Activated CD4-positive, alpha-beta T cell treated with anti-CD3 and anti-CD28 coated beads for 36 hours (primary cell): ENCODE measurements around the gene ZNF416. TPM values are rescaled to one million over a fixed set of nuclear protein-coding genes. Genes with fewer than 3 reads are reported as not detected.

ENCODE experiments used
- ATAC-seq: fragments of 200-7000 bp; cut with Tn5 transposase; one replicate; pipeline ENCODE4 v1.10.0; 2021; ENCODE audit warnings: mild to moderate bottlenecking, moderate library complexity
- CTCF ChIA-PET: fragments of 350-600 bp; sonication (Branson Sonifier 250); formaldehyde crosslinking; loops from one replicate; lab custom pipeline; 2021; ENCODE audit warnings: antibody characterized with exemption; lab: Charles Lee
- POLR2A ChIA-PET: fragments of 350-600 bp; sonication (Branson Sonifier 250); formaldehyde crosslinking; loops from one replicate; lab custom pipeline; 2021; ENCODE audit warnings: antibody characterized with exemption, inconsistent platforms; lab: Charles Lee
- DNase-seq: peaks from one replicate; pipeline ENCODE4 v3.0.0-alpha.2; 2020
- H3K27ac Mint-ChIP-seq: one replicate; pipeline ENCODE4 v1.8.0; 2021; ENCODE audit warnings: mixed read lengths
- H3K27me3 Mint-ChIP-seq: one replicate; pipeline ENCODE4 v1.8.0; 2021; ENCODE audit warnings: mixed read lengths
- H3K36me3 Mint-ChIP-seq: one replicate; pipeline ENCODE4 v1.8.0; 2021; ENCODE audit warnings: low read depth, mixed read lengths
- H3K4me1 Mint-ChIP-seq: one replicate; pipeline ENCODE4 v1.8.0; 2021; ENCODE audit warnings: mixed read lengths
- H3K4me3 Mint-ChIP-seq: one replicate; pipeline ENCODE4 v1.8.0; 2021; ENCODE audit warnings: mild to moderate bottlenecking, moderate library complexity, mixed read lengths
- H3K9me3 Mint-ChIP-seq: one replicate; pipeline ENCODE4 v1.8.0; 2021; ENCODE audit warnings: low read depth, mixed read lengths
- intact Hi-C, 2 experiments: fragments of 100-400 bp; cut with DNase I in 1 of 2; cut with micrococcal nuclease in 1 of 2; formaldehyde crosslinking; loops; one replicate each; pipeline versions ENCODE4 v1.14.2 to v1.15.1; 2022 to 2024; cut with DNase I, micrococcal nuclease
- total RNA-seq, 2 experiments: library from RNA; stranded (reverse); gene quantifications; one replicate each; pipeline ENCODE4 v1.2.3, GENCODE V29; 2021

ZNF416 gene
- 1 to 10 TPM; 3.3 to 3.7 TPM for total RNA-seq

DNA sequence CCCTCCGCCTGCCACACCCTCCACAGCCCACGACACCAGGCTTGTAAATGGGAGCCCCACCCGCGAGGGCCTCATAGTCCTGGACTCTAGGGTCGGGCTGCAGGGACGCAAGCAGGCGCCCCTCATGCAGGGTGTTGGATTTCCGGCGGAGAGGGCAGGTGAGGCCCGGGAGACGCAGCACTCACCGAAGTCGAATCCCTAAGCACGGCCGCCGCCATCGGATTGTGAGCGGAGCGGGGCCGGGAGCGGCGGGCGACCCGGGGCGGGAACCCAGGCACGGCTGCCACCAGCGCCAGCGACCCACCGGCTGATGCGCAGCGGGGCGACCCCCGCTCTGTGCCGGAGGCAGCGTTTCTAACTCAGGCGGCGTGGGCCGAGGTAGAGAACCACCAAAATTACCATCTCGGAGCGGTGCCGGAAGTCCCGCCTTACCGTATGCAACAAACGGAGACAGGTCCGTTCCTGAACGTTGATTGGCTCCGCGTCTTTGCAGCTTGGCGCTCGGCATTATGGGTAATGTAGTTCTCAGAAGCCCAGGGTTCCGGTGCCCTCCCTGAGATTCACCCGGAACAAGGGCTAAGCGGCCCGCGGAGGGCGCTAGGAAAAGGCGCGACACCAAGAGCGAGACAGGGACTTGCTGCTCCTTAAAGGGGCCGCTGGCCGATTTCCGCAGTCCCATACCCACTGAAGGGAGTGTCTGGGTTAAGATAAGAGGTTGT is at the start of gene ZNF416:
Gene ZNF416 (minus strand): TSS at position 425 of the 719 bp plus-strand sequence. CDS start 207 bp downstream, at position 218.
- ChIA-PET CTCF (no interaction called here), POLR2A (no interaction called here)
- H3K36me3 Mint-ChIP-seq: peaks cover 50% of the 10 kb centered on the region
- no peaks in the 10 kb centered on the region for H3K27me3 Mint-ChIP-seq
- peak within 1 kb of the TSS; percentile 77 for H3K4me3 Mint-ChIP-seq
- H3K4me1 Mint-ChIP-seq: peaks cover 23% of the 10 kb centered on the region
- DNase-seq (peak; percentile 97), ATAC-seq (peak; percentile 96)
- peak within 1 kb of the TSS; percentile 77 for H3K27ac Mint-ChIP-seq
- H3K9me3 Mint-ChIP-seq: peaks cover 56% of the 10 kb centered on the region
- intact Hi-C loops: loop anchor here (1.0 to 5.0 kb wide), 23 partner anchors 19 to 862 kb away; partner anchors contain the start of genes ZNF134 (in 2 of the 2), ZNF419 (in 2 of the 2), ZNF530 (in 2 of the 2) and ZNF548 (in 2 of the 2)

DNA sequence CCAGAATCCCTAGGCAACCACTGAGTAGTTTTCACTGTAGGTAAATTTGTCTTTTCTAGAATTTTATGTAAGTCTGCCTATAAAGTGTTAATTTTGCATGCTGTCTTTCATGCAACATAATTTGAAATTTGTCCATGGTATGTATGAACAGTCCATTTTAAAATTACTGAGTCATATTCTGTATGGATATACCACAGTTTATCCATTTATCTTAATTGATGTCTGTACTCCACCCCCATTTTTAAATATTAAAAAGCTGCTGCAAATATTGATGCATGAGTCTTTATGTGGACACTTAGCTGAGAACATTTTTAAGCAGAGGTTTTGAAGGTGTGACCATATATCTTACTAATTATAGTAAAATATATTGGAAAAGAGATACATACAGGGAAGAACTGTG is 44.4 kb upstream of the ZNF416 start:
- no peaks in the 10 kb centered on the region for H3K27me3 Mint-ChIP-seq
- H3K9me3 Mint-ChIP-seq: peaks cover 65% of the 10 kb centered on the region
- POLR2A ChIA-PET: no interaction called here

DNA sequence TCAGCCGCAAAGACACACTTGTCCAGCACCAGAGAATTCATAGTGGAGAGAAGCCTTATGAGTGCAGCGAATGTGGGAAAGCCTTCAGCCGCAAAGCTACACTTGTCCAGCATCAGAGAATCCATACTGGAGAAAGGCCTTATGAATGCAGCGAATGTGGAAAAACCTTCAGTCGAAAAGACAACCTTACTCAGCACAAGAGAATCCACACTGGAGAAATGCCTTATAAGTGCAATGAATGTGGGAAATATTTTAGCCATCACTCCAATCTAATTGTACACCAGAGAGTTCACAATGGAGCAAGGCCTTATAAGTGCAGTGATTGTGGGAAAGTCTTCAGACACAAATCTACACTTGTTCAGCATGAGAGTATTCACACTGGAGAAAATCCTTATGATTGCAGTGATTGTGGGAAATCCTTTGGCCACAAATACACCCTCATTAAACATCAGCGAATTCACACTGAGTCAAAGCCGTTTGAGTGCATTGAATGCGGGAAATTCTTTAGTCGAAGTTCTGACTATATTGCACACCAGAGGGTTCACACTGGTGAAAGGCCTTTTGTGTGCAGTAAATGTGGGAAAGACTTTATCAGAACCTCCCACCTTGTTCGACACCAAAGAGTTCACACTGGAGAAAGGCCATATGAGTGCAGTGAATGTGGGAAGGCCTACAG is 42.1 kb upstream of the ZNF416 start:
- CTCF ChIA-PET: no interaction called here
- peaks cover 75% of the 10 kb centered on the region for H3K9me3 Mint-ChIP-seq

More for the DNA sequence above, 44.4 kb upstream of the ZNF416 start:
- Mint-ChIP-seq H3K4me1 (no peaks in the 10 kb centered on the region), H3K4me3 (no peak overlapping the region), H3K27ac (no peak overlapping the region), H3K36me3 (peaks cover 67% of the 10 kb centered on the region)
- intact Hi-C loops: no loop called here
- no peak for DNase-seq
- CTCF ChIA-PET: no interaction called here
- ATAC-seq: no peak

DNA sequence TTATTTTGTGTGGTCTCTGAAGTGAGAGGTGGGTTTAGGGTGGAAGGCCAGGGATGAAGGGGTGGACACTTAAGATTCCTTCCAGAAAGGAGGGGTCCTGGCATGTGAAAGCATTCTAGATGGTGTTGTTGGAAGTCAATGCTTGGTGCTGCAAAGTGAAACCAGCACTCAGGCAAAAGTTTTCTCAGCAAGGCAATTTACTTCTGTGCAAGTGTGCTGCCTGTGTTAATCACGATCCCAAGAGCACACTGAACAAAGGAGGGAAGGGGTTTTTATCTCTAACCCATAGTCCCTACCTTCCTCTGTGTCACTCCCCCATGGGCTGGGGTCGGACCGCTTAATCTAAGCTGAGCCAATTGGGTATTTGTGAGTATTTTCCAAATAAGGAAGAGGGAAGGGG is 36.6 kb upstream of the ZNF416 start:
- peak overlapping the region; percentile 79 for H3K27ac Mint-ChIP-seq
- peaks cover 63% of the 10 kb centered on the region for H3K36me3 Mint-ChIP-seq
- intact Hi-C loops: no loop called here
- H3K4me1 Mint-ChIP-seq: peaks cover 19% of the 10 kb centered on the region
- ChIA-PET POLR2A (no interaction called here), CTCF (interaction anchor here (0.5 kb wide), 1 partner anchor 254 kb away, joined by 4 read pairs; no protein-coding TSS in a partner anchor)
- DNase-seq: no peak
- peak overlapping the region; percentile 89 for H3K4me3 Mint-ChIP-seq
- no peak for ATAC-seq
- peaks cover 53% of the 10 kb centered on the region for H3K9me3 Mint-ChIP-seq
- no peaks in the 10 kb centered on the region for H3K27me3 Mint-ChIP-seq

More for the DNA sequence above, 42.1 kb upstream of the ZNF416 start:
- no peak for ATAC-seq
- Mint-ChIP-seq H3K4me3 (no peak overlapping the region), H3K27ac (no peak overlapping the region), H3K36me3 (peaks cover 90% of the 10 kb centered on the region), H3K4me1 (no peaks in the 10 kb centered on the region), H3K27me3 (no peaks in the 10 kb centered on the region)
- POLR2A ChIA-PET: no interaction called here
- DNase-seq: no peak
- intact Hi-C loops: no loop called here

DNA sequence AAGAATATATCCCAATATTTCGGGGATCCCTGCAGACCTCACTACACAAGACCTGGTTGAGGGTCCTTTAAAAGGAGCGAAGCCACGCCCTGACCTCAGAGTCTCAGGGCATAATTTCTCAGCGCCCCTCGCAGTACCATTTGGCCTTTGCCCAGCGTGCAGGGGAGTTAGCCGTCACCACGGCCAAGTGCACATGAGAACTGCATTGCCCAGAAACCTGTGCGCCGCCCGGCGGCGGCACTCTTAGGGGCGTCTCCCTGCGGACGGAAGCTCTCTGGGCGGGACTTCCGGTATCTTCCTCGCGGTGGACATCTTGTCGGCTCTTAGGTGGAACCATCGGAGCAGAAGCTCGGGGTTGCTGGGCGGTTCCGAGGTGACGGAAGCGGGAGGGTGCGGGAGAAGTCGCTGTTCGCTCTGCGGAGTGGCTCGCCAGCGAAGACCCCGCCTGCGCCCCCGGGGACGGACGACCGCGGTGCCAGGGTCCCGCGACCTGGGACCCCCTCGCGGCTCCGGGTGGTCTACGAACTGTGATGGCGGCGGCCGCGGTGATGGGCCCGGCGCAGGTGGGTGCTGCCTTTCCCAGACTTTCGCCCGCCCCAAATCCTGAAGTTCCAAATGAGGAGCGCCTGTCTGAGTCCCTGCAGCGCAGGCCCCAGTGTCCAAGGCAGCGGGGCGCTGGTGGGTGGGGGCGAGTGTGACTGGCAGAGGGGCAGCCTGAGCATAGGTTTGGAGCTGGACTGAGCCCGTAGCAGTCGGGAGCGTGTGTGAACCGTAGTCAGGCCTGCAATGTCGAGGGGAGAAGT is 35.4 kb upstream of the ZNF416 start, which contains the start of gene ZNF134:
Gene ZNF134 (plus strand): TSS at position 302 of the 803 bp plus-strand sequence. CDS start 5,227 bp downstream, outside the sequence.
- peaks cover 51% of the 10 kb centered on the region for H3K36me3 Mint-ChIP-seq
- peak within 1 kb of the TSS; percentile 89 for H3K4me3 Mint-ChIP-seq
- ATAC-seq: peak; percentile 99
- ChIA-PET CTCF (interaction anchor here (0.6 kb wide), 2 partner anchors 201 to 249 kb away, joined by 3 to 4 read pairs; no protein-coding TSS in a partner anchor), POLR2A (no interaction called here)
- H3K9me3 Mint-ChIP-seq: peaks cover 43% of the 10 kb centered on the region
- intact Hi-C loops: loop anchor here (1.0 to 5.0 kb wide), 10 partner anchors 15 to 274 kb away; partner anchors contain the start of genes ZNF211 (in 2 of the 2), ZNF416 (in 2 of the 2), ZNF530 (in 2 of the 2) and ZNF549 (in 1 of the 2)
- H3K27ac Mint-ChIP-seq: peak within 1 kb of the TSS; percentile 79
- peaks cover 19% of the 10 kb centered on the region for H3K4me1 Mint-ChIP-seq
- no peaks in the 10 kb centered on the region for H3K27me3 Mint-ChIP-seq
- peak; percentile 94 for DNase-seq

DNA sequence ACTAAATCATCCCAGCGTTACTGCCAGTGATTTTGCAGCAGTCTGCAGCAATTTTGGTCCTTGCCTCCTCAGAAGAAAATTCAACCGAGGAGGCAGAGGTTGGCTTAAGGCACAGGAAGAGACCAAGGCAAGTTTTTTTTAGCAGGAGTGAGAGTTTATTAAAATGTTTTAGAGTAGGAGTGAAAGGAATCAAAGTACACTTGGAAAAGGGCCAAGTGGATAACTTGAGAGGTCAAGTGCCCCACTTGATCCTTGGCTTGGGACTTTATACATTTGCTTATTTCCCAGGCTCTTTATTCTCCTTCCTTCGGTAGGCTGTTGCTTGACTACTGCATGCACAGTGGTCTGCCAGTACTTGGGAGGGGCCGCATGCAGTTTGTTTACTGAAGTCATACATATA is 32.4 kb upstream of the ZNF416 start:
- POLR2A ChIA-PET: no interaction called here
- no peak for ATAC-seq

DNA sequence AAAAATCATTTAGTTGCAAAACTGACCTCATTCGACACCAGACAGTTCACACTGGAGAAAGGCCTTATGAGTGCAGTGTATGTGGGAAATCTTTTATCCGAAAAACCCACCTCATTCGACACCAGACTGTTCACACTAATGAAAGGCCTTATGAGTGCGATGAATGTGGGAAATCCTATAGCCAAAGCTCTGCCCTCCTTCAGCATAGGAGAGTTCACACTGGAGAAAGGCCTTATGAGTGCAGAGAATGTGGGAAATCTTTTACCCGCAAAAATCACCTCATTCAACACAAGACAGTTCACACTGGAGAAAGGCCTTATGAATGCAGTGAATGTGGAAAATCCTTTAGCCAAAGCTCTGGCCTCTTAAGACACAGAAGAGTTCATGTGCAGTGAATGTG is 28.2 kb upstream of the ZNF416 start:
- H3K27me3 Mint-ChIP-seq: no peaks in the 10 kb centered on the region
- ATAC-seq (no peak), DNase-seq (no peak)
- peaks cover 46% of the 10 kb centered on the region for H3K9me3 Mint-ChIP-seq
- no peaks in the 10 kb centered on the region for H3K4me1 Mint-ChIP-seq
- H3K27ac Mint-ChIP-seq: no peak overlapping the region
- H3K36me3 Mint-ChIP-seq: peaks cover 67% of the 10 kb centered on the region
- ChIA-PET POLR2A (no interaction called here), CTCF (no interaction called here)
- H3K4me3 Mint-ChIP-seq: no peak overlapping the region
- intact Hi-C loops: no loop called here

More for the DNA sequence above, 32.4 kb upstream of the ZNF416 start:
- peaks cover 35% of the 10 kb centered on the region for H3K9me3 Mint-ChIP-seq
- no peak overlapping the region for H3K4me3 Mint-ChIP-seq
- peaks cover 48% of the 10 kb centered on the region for H3K36me3 Mint-ChIP-seq
- H3K27ac Mint-ChIP-seq: no peak overlapping the region
- intact Hi-C loops: loop anchor here in 1 of 2 experiments (5.0 kb wide), 1 partner anchor 34 kb away; the partner anchor contains the start of gene ZNF416
- CTCF ChIA-PET: interaction anchor here (0.6 kb wide), 1 partner anchor 10 kb away, joined by 3 read pairs; no protein-coding TSS in a partner anchor
- DNase-seq: no peak
- peaks cover 19% of the 10 kb centered on the region for H3K4me1 Mint-ChIP-seq
- H3K27me3 Mint-ChIP-seq: no peaks in the 10 kb centered on the region

DNA sequence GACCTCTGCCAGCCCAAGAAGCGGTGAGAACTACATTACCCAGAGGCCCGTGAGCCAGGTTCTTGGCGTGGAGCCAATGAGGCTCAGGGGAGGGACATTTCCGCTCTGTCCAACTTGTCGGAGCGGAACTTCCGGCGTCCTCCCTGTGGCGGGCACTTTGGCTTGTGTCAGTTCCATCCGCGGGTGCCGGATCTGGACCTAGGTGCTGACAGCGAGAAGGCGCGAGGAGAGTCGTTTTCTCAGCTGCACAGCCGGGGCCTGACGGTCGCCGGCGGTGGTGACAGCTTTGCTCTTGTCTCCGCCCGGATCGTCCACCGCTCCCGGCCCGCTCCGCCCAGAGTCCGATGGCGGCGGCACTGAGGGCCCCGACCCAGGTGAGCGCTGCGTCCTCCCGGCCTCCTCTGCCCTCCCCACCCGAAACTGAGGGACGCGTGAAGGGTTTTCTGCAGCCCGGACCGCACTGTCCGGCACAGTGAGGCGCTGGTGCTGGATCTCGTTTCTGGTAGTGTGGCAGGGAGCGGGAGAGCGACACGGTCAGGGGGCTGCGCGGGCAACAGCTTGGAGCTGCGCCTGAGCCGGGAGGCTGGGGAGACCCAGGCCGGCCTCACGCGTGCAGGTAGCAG is 21.2 kb upstream of the ZNF416 start, which contains the start of gene ZNF530:
Gene ZNF530 (plus strand): TSS at position 125 of the 623 bp plus-strand sequence. CDS start 4,461 bp downstream, outside the sequence.
- peaks cover 41% of the 10 kb centered on the region for H3K36me3 Mint-ChIP-seq

DNA sequence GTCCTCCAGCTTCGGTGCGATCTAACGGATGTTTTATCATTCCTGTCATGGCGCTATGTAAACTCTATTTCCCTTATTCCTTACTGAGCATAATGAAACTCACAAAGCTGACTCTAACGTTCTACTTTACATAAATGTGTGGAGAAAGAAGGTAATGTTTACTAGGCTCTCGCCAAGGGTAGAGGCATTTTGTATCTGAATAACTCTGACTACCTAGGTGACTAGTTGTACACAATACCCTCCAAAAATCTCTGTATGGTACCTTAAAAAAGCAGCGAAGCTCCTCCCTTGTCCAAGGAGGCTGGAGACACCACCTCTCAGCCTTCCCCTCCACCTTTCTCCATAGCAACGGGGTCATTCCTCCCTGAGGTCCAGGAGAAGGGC is 20.7 kb upstream of the ZNF416 start:
- Mint-ChIP-seq H3K27ac (peak overlapping the region; percentile 79), H3K4me3 (peak overlapping the region; percentile 81), H3K4me1 (peaks cover 12% of the 10 kb centered on the region), H3K36me3 (peaks cover 36% of the 10 kb centered on the region), H3K9me3 (peaks cover 37% of the 10 kb centered on the region), H3K27me3 (no peaks in the 10 kb centered on the region)
- intact Hi-C loops: loop anchor here (1.0 kb wide), 8 partner anchors 15 to 188 kb away; partner anchors contain the start of genes ZNF134 (in 2 of the 2), ZIK1 (in 1 of the 2), ZNF17 (in 1 of the 2) and ZNF211 (in 1 of the 2)
- CTCF ChIA-PET: no interaction called here
- POLR2A ChIA-PET: no interaction called here
- DNase-seq: no peak
- ATAC-seq: peak; percentile 54

More for the DNA sequence above, 21.2 kb upstream of the ZNF416 start, which contains the start of gene ZNF530:
- H3K9me3 Mint-ChIP-seq: peaks cover 40% of the 10 kb centered on the region
- ATAC-seq: peak; percentile 98
- ChIA-PET POLR2A (interaction anchor here (0.5 kb wide), 1 partner anchor 253 kb away, joined by 3 read pairs; no protein-coding TSS in a partner anchor), CTCF (no interaction called here)
- peak within 1 kb of the TSS; percentile 81 for H3K4me3 Mint-ChIP-seq
- intact Hi-C loops: loop anchor here (1.0 kb wide), 8 partner anchors 14 to 189 kb away; partner anchors contain the start of genes ZNF134 (in 2 of the 2), ZIK1 (in 1 of the 2), ZNF17 (in 1 of the 2) and ZNF211 (in 1 of the 2)
- no peaks in the 10 kb centered on the region for H3K27me3 Mint-ChIP-seq
- DNase-seq: peak; percentile 95
- peak within 1 kb of the TSS; percentile 79 for H3K27ac Mint-ChIP-seq
- H3K4me1 Mint-ChIP-seq: peaks cover 12% of the 10 kb centered on the region

DNA sequence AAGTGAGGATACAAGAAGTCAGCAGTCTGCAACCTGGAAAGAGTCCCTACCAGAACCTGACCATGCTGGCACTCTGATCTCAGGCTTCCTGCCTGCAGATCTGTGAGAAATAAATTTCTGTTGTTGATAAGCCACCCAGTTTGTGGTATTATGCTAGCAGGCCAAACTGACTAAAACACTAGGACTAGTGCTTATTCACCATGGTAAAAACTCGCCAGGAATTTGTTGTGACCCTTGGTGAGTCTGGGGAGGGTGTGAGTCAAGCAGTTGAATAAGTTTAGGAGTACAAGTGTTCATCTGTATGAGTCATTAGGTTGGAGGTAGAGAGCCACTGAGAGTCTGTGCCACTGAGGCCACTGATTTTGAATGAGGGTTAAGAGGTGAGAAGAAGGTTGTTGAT is 8.8 kb upstream of the ZNF416 start:
- DNase-seq (no peak), ATAC-seq (no peak)
- Mint-ChIP-seq H3K4me3 (no peak overlapping the region), H3K27ac (no peak overlapping the region), H3K36me3 (peaks cover 80% of the 10 kb centered on the region), H3K27me3 (no peaks in the 10 kb centered on the region), H3K4me1 (peaks cover 17% of the 10 kb centered on the region), H3K9me3 (peaks cover 64% of the 10 kb centered on the region)
- POLR2A ChIA-PET: no interaction called here
- CTCF ChIA-PET: no interaction called here
- intact Hi-C loops: no loop called here
